HG03103 (cell line): Measurements from ENCODE around the gene APEX2.
A peak's percentile ranks its signal among the peaks of the same experiment; 100 is the strongest.
"Not testable (repeated sequence)": the region's sequence is repeated elsewhere in the genome, so short reads cannot be mapped to it uniquely, and the experiment has no call there.

Source experiments
- ATAC-seq: cut with Tn5 transposase; IDR thresholded peaks from one replicate; pipeline ENCODE4 v1.9.1; 2021; ENCODE audit warnings: low read depth; ENCODE audit not compliant: unreplicated experiment

The APEX2 gene

DNA sequence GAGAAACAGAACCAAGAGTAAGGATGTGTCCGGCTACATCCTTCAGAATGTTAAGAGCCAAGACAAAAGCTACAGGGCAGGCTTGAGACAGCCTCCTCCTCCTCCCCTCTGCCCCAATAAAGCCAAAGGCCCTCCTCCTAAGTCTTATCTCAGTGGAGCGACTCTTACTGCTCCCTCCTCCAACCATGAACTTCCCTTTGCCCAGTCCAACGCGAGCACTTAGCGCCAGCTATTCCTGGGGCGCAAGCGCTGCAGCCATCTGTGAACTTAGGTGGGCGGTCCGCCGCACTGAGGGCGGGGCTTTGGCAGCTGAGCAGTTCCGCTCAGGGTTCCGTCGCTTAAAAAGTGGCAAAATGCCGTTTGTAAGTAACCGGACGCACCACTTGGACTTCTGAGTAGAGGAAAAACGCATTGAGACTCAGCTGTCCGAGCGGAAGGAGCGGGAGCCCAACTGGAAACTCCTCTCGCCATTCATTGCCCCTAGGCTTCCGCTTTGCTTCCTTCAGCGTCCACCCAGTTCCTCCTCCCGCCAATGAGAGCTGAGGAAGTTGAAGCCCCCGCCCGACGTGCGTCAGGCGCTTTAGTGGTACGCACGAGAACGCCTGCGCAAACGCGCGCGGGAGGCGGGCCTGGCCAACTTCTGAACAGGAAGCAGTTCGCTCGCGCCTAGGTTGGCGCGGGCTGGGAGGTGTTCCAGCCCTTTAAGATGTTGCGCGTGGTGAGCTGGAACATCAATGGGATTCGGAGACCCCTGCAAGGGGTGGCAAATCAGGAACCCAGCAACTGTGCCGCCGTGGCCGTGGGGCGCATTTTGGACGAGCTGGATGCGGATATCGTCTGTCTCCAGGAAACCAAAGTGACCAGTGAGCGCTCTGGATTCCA lies at the start of gene APEX2:
APEX2 (plus strand) TSS at position 647 of the 882 bp plus-strand sequence; CDS start at position 707, 60 bp downstream.
- peak; percentile 90 for ATAC-seq

DNA sequence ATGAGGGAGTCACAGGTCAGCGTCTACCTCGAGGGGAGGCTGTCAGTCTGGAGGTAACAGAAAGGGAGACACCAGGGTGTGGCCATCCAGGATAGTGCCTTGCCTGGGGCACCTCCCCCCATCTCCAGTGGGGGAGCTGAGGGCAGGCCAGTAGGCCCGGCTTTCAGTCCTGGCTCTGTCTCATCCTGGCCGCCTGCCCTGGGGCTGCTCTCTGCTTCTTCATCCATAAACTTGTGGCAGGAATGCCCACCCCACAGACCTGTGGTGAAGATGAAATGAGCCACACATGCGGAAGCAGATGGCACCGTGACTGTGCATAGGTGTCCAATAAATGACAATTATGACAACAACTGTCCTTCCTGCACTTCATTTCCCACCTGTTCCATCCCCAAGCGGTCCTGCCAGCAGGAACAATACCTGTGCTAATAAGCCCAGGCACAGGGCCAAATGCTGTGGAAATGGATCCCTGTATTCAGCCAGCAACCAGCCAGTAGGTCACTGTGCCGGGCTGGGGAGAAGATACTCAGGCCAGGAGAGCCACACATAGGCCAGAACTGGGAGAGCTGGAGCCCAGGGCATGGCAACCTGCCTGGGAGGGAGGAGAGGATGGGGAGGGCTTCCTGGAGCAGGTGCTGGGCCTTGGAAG lies 49.3 kb upstream of the APEX2 start:
- ATAC-seq = no peak

GRCh38 chrX:54961750-54962149 lies 38.4 kb upstream of the APEX2 start:
- no peak for ATAC-seq

DNA sequence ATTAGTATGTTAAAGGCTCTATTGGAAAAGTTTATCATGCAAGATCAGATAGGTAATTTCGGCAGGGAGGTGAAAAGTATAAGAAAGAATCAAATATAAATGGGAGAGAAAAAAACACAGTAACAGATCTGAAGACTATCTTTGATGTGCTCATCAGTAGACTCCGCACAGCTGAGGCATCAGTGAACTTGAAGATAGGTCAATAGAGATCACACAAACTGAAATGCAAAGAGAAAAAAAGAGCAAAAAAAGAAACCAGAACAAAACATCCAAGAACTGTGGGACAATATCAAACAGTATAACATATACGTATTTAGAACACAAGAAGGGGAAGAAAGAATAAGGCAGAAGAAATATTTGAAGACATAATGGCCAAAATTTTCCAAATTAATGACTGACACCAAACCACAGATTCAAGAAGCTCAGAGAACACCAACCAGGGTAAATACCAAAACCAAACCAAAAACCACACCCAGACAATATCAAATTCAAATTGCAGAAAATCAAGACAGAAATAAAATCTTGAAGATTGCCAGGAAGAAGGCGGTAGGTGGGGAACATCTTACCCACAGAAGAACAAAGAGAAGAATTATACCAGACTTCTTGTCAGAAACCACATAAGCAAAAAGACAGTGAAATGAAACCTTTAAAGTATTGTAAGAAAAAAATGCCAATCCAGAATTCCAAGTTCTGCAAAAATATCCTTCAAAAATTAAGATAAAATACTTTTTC lies 35.2 kb upstream of the APEX2 start:
- no peak for ATAC-seq

DNA sequence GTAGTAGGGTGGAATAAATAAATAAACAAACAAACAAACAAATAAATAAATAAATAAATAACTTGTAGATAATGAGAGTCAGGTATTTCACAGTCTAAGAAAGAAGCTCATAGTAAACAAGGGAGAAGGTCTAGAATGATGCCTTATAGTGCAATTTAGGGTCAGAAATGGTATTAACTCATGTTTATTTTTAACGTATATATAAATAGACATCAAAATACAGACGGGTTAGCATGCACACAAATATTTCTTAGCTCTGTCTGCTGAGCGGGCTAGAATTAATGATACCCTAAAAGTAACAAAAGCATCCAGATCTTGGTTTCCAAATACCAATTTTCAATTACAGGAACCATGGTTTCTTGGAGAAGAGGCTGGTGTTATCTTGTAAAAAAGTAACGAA lies 22.8 kb upstream of the APEX2 start:
- no peak for ATAC-seq

DNA sequence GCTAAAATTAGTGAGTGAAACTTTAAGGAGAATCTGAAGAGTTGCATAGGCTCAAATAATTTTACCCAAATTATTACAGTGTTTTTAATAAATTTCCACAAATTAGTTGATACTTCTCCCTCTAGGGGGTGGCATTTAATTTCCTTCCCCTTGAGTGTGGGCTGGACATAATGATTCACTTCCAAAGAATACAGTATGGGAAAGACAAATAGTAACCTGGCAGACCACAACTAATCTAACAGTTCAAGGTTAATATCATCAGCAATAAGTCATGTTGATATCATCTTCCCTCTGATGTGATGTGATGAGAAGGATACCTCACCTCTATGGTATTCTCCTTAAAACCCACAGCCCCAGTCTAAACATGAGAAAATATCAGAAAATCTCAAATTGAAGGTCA lies 21.7 kb upstream of the APEX2 start:
- ATAC-seq = no peak

- no peak for ATAC-seq
Observed at GRCh38 chrX:54979432-54979831, 20.7 kb upstream of the APEX2 start.

- no peak for ATAC-seq
Observed at GRCh38 chrX:54980334-54980733, 19.8 kb upstream of the APEX2 start.

DNA sequence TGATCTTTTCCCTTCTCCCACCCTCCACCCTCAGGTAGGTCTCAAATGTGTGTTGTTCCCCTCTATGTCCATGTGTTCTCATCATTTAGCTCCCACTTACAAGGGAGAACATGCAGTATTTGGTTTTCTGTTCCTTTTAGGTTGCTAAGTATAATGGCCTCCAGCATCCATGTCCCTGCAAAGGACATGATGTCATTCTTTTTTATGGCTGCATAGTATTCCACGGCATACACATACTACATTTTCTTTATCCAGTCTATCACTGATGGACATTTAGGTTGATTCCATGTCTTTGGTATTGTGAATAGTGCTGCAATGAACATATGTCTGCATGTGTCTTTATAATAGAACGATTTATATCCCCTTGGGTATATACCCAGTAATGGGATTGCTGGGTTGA lies 16.9 kb upstream of the APEX2 start:
- not testable (repeated sequence) for ATAC-seq

- no peak for ATAC-seq
Observed at GRCh38 chrX:54991706-54992105, 8.5 kb upstream of the APEX2 start.

- ATAC-seq = no peak
Observed at GRCh38 chrX:54992911-54993622, 7.1 kb upstream of the APEX2 start.

DNA sequence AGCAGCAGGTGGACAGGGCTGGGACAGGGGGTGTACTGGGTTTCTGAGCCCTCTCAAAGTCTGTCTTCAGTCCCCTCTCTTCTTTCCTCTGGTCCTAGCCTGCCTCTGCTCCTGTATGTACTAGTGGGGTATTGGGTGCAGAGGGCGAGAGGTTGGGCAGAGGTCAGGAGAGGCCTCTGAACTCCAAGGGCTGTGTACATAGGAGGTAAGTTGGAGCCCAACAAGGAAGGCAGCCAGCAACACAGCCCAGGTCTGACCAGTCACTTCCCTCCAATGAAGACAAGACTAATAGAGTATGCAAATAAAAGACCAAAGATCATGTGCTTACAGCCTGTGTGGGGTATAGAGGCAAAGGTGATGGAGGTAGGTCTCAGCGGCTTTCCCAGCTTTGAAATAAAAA lies 6.1 kb upstream of the APEX2 start, which contains the start of gene PFKFB1:
PFKFB1 (minus strand) TSS at position 90 of the 400 bp plus-strand sequence. CDS start 181 bp downstream, outside the sequence.
- no peak for ATAC-seq

DNA sequence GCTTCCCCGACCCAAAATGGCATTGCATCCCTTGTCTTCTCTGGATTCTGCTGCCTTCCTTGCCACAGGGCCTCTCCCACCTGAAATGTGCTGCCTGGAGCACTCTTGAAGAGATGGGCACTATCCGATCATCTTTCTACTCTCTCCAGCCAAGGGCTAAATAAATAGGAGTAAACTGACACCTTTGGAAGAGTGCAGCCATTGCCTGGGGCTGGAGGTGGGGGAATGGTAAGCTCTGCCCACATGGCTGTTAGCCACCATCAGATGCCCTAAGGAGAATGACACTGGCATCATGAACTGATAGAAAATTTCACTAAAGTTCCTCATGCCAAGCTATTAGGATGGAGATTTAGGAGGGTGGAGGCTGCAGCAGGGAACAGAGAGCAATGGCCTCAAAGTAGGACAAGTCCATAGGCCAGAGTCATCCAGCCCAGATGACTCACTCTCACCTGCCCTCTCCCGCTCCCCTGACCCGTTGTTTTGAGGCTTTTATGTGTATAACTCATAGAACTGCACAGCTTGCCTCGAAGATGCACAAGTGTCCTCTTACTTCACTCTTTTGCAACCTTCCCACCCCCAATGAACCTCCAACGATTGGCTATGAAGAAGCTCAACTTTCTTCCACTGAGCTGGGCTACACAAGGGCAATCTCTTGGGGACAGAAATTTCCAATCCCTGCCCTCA lies 5.4 kb upstream of the APEX2 start:
- no peak for ATAC-seq

DNA sequence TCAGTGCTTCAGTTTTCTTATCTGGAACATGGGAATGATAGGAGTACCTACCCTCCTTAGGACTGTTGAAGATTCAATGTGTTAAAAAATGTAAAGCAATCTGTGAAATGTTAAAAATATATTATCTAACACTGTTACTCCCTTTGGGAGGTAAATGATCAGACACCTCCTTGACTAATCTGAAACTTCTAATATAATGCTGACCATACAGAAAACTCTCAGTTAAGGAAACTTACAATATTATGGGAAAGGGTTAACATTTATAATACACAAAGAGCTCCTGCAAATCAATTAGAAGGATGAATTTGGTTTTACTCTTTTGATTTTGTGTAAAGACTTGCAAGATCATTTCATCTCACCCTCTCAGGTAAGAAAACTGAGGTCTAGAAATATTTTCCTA lies 4.5 kb upstream of the APEX2 start:
- no peak for ATAC-seq

DNA sequence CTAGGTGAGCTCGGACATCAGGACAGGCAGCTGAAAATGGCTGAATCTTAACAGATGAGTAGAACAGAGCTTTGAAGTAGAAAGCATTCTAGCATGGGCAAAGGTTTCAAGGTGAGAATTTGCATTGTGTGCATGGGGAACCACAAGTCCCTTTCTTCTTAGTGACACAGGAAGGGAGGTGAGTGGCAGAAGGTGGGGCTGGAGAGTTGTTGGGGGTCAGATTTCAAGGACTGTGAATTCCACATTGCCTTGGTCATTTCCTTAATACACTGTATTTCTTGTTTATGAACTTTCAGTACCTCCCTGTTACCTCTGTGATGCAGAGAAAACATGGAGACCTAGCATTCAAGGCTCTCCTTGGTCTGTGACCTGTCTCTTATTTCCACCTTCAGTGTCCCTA lies 4.1 kb downstream of the APEX2 start:
- ATAC-seq = no peak

DNA sequence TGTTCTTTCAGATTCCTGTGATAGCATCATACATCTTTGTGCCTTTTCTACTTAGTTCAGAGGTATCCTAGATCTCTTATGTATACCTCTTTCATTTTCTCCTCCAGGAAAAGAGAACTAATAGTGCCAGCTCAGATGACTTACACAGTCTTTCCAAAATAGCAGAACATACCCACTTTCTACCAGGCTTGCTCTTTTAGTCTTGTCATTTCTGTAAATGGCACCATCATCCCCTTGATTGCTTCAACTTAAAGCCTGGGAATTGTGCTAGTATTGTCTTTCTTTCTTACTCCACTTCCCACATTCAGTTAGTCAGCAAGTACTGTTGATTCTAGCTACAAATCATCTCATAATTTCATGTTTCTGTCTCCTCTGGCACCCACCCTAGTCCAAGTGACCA lies 5.1 kb downstream of the APEX2 start:
- ATAC-seq = no peak

DNA sequence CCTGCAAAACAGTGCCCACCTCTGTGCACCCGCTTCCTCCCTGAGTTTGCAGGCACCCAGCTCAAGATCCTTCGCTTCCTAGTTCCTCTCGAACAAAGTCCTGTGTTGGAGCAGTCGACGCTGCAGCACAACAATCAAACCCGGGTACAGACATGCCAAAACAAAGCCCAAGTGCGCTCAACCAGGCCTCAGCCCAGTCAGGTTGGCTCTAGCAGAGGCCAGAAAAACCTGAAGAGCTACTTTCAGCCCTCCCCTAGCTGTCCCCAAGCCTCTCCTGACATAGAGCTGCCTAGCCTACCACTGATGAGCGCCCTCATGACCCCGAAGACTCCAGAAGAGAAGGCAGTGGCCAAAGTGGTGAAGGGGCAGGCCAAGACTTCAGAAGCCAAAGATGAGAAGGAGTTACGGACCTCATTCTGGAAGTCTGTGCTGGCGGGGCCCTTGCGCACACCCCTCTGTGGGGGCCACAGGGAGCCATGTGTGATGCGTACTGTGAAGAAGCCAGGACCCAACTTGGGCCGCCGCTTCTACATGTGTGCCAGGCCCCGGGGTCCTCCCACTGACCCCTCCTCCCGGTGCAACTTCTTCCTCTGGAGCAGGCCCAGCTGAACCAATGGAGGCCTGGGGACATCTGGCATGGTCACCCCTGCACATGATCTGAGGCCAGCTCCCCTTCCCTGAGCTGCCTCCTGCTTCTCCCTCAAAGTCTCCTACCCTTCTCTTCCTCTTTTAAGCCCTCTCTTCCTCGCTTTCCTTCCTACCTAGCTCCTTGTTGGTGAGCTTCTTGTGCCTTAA lies 6.9 kb downstream of the APEX2 start:
- ATAC-seq = no peak

DNA sequence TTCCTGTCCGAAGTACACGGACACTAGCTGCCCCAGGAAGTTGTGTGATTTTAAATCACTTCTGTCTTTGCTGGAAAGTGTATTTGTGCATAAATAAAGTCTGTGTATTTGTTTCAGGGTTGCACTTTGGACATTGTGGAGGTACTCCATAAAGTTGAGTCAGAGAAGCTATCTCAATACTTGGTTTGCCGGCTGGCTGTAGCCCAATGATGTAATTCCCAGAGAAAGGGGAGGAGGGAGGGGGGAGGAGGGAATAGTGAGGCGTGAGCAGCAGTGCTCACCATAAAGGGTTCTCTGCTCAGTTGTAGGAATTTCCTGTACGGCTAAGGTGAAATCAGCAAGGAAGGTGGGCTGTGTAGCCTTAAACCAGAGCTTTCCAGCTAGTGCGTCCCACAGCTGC lies 7.5 kb downstream of the APEX2 start:
- ATAC-seq = no peak
